T-helper 2 cell (primary cell): ENCODE results near the gene NR2F2.

Experiments used
- DNase-seq, 5 experiments: peaks; one replicate each; pipeline versions ENCODE4 v3.0.0 to v3.0.0-alpha.2; 2012 to 2022

The NR2F2 gene

GRCh38 chr15:96332637-96333121 lies 2.2 kb downstream of the NR2F2 start:
- DNase-seq = no peak

GRCh38 chr15:96333131-96334016 lies 2.9 kb downstream of the NR2F2 start:
- no peak for DNase-seq

- no peak for DNase-seq
Measured at GRCh38 chr15:96334017-96334704, 3.7 kb downstream of the NR2F2 start.

- no peak for DNase-seq
Measured at GRCh38 chr15:96334705-96335410, 4.4 kb downstream of the NR2F2 start.

- no peak for DNase-seq
Measured at GRCh38 chr15:96335411-96336024, 5.0 kb downstream of the NR2F2 start.

GRCh38 chr15:96336108-96336595 lies 5.7 kb downstream of the NR2F2 start:
- no peak for DNase-seq

- DNase-seq = no peak
Measured at GRCh38 chr15:96336596-96337364, 6.3 kb downstream of the NR2F2 start.

GRCh38 chr15:96337365-96338023 lies 7.0 kb downstream of the NR2F2 start:
- DNase-seq = no peak

GRCh38 chr15:96338074-96338765 lies 7.7 kb downstream of the NR2F2 start:
- DNase-seq = no peak

GRCh38 chr15:96338766-96339618 lies 8.5 kb downstream of the NR2F2 start:
- DNase-seq = no peak

GRCh38 chr15:96339619-96340347 lies 9.3 kb downstream of the NR2F2 start:
- no peak for DNase-seq

- DNase-seq = no peak
Measured at GRCh38 chr15:96340348-96340597, 9.8 kb downstream of the NR2F2 start.

- DNase-seq = no peak
Measured at GRCh38 chr15:96340598-96341512, 10.4 kb downstream of the NR2F2 start.

GRCh38 chr15:96341513-96342405 lies 11.3 kb downstream of the NR2F2 start:
- DNase-seq = no peak

- DNase-seq = no peak
Measured at GRCh38 chr15:96342406-96343112, 12.1 kb downstream of the NR2F2 start.
